T-helper 22 cell (primary cell): ENCODE measurements around the gene NKX6-2.
"Not testable (repeated sequence)": the region's sequence is repeated elsewhere in the genome, so short reads cannot be mapped to it uniquely, and the experiment has no call there.

Experiments used
- DNase-seq: peaks from one replicate; pipeline ENCODE4 v3.0.0-alpha.2; 2020; ENCODE audit warnings: low read depth

NKX6-2 gene

DNA sequence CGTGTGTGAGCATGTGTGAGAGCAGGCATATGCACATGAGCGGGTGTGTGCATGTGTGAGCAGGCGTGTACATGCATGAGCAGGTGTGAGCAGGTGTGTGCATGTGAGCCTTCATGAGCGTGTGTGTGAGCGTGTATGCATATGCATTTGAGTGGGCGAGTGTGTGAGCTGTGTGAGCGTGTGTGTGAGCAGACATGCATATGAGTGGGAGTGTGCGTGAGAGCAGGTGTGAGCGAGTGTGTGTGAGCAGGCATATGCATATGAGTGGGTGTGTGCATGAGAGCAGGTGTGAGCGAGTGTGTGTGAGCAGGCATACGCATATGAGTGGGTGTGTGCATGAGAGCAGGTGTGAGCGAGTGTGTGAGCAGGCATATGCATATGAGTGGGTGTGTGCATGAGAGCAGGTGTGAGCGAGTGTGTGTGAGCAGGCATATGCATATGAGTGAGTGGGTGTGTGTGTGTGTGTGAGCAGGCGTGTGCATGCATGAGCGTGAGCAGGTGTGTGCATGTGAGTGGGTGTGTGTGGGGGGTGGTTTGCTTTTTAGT, 30.7 kb downstream of the NKX6-2 start:
- DNase-seq, result no peak

DNA sequence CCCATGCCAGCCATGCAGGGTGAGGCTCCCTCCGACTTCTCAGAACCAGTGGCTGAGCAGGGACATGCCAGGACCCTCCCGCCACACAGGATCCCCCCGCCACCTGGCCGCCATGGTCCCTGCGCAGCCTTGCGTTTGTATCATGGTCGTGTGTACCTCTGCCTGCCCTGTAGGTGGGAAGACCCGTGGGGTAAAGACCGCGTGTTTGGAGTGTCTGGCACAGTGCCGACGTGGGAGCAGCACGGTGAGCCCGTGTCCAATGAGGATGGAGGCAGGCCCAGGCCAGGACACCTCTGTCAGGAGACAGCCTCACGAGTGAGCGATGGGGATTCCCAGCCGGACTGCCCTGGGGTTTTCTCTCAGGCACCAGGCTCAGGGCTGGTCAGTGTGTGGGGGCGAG, 31.9 kb downstream of the NKX6-2 start:
- DNase-seq, result no peak

DNA sequence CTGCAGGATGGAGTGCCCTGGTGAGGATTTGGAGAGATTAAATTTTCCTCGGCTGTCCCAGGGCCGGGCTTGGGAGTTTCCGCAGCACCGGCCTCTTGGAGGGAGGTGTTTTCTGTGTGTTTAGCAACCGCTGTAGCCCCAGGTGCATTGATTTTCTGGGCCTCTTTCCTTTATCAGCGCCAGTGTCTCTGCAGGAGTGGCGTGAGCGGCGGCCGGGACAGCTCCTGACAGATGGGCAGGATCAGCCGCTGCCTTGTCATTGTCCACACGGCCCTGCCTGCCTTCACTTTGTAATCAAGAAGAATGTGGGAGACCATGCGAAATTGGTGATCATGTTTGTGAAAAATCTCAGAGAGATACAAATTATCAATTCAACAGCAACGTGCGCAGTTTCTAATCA, 32.4 kb downstream of the NKX6-2 start:
- no peak for DNase-seq

GRCh38 chr10:132752961-132753360, 33.0 kb downstream of the NKX6-2 start:
- no peak for DNase-seq

- no peak for DNase-seq
Observed at GRCh38 chr10:132752378-132752777, 33.6 kb downstream of the NKX6-2 start.

DNA sequence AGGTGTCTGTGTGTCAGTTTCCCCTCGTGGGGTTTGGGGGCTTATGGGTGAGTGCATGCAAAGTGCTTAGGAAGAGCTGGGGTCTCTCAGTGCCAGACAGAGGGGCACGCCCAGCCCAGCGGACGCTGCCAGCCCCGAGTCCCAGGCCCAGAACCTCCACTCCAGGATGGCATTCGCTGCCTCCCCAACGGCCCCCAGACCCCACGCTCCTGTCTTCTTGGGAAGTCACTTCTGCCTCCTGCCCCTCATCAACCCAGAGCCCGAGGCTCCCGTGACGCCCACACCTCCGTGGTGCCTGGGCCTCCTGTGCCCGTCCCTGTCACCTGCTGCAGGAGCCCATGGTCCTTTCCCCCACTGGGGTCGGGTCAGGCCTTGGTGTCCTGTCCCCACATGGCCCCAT, 35.0 kb downstream of the NKX6-2 start:
- DNase-seq, result no peak

DNA sequence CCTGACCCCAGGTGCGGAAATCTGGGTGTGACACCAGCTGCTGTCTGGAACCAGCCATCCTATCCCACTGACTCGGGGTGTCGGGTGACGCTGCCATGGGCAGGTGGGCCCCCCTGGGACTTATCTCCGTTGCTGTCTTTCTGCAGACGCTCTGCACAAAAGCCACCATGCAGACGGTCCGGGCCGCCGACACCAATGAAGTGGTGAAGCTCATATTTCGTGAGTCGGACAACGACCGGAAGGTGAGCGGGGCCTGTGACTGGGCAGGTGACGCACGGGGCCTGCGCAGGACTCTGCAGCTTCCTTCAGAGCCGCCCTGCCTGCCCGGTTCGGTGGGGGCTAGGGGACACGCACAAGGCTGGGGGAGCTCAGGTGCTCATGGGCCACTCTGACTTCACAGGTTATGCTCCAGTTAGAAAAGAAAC, 36.6 kb downstream of the NKX6-2 start:
- no peak for DNase-seq

DNA sequence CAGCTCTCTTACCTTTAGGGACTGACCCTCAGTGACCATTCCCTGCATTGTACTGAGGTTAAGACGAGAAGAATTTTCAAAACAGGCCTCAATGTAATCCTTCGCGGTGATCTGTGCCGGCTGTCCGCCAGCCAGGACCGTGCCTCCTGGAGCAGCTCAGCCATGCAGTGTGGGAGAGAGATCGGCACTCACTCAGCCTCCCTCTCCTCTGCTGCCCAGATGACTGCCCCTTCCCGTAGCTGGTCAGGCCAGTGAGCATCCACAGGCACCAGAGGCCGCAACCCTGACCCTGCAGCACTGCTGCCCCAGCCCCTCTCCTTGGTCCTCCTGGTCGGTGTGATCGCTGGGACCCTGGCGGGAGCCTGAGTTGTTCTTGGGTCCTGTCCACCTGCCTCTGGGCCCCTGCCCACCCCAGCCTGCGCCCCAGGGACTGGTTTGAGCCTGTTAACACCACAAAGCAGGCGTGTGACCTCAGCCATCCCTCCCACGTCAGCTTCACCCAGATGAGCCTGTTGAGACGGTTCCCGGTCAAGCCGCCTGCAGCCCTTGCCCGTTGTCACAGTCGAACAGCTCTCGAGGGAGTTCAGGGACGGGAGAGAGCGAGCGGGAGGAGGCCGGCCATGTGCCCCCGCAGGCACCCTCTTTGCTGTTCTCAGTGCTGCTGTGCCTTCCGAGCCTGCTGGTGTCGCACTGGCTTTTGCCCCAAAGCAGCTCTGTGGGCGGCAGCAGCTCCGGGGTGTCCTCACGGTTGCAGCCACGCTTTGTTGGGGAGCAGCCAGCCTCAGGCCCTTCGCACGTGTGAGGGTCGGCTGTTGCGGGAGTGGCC, 37.2 kb downstream of the NKX6-2 start:
- DNase-seq, result no peak

- DNase-seq, result no peak
Observed at GRCh38 chr10:132748135-132748534, 37.8 kb downstream of the NKX6-2 start.

DNA sequence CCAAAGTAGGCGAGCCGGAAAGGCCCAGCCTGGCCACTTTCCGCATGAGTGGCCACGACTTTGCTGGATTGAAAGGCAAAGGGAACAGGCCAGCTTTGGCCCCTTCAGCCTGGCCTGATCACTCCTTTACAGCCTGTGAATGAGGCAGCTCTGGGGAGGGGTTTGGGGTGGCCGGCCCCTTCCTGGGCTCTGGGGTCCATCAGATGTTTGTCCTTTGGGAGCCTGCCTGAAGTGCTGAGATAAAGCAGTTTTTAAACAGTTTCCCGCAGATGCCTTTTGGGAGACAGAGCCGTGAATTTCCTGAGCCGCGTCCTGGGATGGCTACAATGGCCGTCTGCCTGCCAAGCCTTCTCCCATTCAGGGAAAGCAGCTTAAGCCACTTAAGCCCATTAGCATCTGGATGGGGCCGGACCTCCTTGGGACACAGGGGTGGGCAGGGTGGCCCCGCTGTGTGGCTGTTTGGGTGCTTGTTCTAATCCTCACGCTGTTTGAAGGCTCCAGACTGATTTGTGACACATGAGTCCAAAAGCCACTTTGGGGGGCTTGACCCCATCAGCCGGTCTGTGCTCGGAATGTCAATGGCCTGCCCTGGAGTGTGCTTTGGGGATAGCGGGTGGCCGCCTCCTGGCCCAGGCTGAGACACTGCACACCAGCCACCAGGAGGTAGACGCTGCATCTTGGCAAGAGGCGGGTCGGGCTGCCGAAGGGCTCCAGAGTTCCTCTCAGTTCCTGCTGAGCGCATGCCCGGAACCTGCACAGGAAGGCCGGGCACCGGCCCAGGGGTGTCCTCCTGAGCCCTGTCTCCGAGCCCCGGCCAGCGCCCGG, 38.9 kb downstream of the NKX6-2 start:
- DNase-seq, result no peak

GRCh38 chr10:132746386-132746785, 39.6 kb downstream of the NKX6-2 start:
- no peak for DNase-seq

DNA sequence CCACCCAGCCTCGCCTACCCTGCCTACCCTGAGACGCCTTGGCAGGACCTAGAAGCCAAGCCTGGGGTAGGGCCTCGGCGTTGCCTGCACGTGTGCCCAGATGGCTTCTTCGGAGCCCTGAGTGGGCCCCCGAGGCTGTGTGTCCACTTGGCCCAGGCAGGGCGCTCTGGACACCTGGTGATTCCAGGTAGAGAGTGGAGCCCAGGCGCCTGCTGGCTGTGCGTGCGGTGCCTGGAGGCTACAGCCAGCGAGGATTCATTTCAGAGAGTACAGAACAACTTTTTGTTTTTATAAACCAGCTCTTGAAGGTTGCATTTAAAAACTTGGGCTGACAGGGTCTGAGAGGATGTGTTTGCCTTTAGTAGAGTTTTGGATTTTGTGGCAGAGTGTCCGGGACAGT, 40.0 kb downstream of the NKX6-2 start:
- DNase-seq, result no peak

DNA sequence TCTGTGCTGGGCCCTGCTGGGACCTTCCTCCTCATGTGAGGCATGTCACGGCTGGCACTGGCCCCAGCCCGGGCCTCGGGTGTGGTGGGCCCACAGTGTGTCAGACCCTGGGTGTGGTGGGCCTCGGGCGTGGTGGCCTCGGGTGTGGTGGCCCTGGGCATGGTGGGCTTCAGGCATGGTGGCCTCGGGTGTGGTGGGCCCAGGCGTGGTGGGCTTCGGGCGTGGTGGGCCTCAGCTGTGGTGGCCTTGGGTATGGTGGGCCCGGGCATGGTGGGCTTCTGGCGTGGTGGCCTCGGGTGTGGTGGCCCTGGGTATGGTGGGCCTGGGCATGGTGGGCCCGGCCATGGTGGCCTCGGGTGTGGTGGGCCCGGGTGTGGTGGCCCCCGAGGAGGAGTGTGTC, 40.4 kb downstream of the NKX6-2 start:
- DNase-seq, result no peak

- DNase-seq, result no peak
Observed at GRCh38 chr10:132744839-132745238, 41.1 kb downstream of the NKX6-2 start.

DNA sequence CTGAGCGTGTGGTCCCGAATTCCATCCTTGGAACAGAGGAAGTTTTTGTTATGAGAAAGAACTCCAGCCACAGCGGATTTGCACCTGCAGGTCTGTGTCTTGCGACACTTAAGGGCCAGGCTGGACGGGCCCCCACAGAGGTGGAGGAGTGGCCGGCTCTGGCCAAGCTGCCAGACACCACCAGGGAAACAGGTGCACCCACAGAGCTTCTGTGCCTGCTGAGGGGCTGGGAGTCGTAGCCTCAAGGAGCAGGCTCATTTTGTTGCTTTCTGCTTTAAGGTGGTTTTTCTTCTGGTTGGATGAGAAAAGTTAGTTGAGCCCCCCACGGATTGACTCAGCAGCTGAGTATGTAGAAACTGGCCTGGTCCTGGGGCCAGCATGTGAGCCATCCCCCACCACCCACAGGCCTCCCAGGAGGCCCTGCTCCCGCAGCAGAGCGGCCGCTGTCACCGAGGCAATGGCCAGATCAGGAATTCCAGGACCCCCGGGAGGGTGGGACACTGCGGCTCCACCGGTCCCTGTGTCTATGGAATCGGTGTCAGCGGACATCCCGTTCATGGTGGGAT, 41.9 kb downstream of the NKX6-2 start:
- DNase-seq, result no peak

- DNase-seq, result not testable (repeated sequence)
Observed at GRCh38 chr10:132743196-132743924, 42.6 kb downstream of the NKX6-2 start.

DNA sequence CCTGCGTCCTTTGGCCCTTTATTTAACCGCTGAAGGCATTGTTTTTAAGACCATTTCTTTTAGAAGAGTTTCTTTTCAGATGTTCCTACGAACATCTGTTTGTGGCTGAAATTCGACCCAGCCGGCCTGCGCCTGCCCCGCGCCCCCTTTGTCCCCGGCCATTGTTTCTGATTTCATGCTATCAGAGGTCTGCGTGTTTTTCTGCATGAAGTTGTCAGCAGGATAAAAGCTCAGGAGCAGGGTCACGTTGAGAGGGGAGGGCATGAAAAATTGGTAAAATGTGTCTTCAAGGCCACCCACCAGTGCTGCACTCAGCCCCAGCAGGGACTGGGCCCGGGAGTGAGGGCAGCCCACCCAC, 43.1 kb downstream of the NKX6-2 start:
- no peak for DNase-seq

GRCh38 chr10:132742167-132742836, 43.6 kb downstream of the NKX6-2 start:
- no peak for DNase-seq

DNA sequence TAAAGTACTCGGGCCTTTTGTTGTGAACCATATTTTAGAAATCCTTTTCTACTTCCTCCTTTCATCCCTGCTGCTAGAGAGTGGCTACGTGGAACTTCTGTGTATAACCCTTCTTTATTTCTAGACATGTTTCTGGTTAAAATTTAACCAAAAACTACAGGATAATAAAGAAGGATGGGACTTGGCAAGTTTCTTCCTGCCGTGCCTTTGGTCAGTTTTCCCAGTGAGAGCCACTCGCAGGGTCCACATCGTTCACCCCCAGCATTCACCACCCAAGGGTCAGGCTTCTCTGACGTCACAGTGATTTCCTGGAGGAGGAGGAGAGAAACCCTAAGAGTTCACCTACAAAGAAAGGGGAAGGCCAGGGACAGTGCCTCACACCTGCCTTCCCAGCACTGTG, 45.4 kb downstream of the NKX6-2 start:
- DNase-seq, result no peak

DNA sequence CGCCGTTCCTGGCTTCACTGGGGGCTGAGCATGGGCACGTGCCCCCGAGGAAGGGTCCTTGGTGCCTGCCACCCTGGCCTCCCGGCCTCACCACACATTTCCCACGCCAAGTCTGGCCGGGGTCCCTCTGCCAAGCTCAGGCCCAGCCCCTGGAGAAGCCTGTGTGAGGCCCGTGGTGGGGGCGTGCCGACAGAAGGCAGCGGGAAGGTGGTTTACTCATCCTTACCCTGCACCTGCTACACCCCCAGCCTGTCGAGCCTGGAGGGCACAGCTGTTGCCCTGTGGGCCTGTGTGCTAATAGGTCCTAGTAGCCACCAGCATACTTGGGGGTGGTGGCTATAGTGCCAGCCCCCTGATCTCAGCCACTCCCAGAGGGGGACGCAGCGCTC, 46.7 kb downstream of the NKX6-2 start:
- no peak for DNase-seq

- no peak for DNase-seq
Observed at GRCh38 chr10:132738454-132739224, 47.3 kb downstream of the NKX6-2 start.
